ENCODE measurements around the gene ASXL2. TPM values are rescaled to one million over a fixed set of nuclear protein-coding genes. Genes with fewer than 3 reads are reported as not detected.

Gene ASXL2
- polyA plus RNA-seq, 3 donors: 3.6 to 13.4 (median 7.1) TPM

GRCh38 chr2:25881764-25882163, 3.5 kb upstream of the ASXL2 start:
- H3K4me2 ChIP-seq (replicated peaks; ENCODE audit: extremely low read depth, low read length, poor library complexity, severe bottlenecking): no peak overlapping the region
- no peak overlapping the region for H3K27ac ChIP-seq (ENCODE audit: low read depth in 1 of 2, low read length in 2 of 2)
- TF ChIP-seq CTCF (IDR thresholded peaks at IDR 0.05): no peak
- H2AFZ ChIP-seq (ENCODE audit: insufficient read depth, low read depth, low read length, poor library complexity, severe bottlenecking): no peak overlapping the region
- H4K20me1 ChIP-seq (ENCODE audit: insufficient read depth, low read length): peaks cover 6% of the 10 kb centered on the region
- H3K36me3 ChIP-seq (replicated peaks in 1 of 2; ENCODE audit: control insufficient read depth in 1 of 2, insufficient read depth in 2 of 2, low read length in 2 of 2): no peaks in the 10 kb centered on the region
- Mint-ChIP-seq H3K36me3 (no peaks in the 10 kb centered on the region), H3K27ac (no peak overlapping the region), H3K4me1 (peaks cover 11% of the 10 kb centered on the region), H3K4me3 (no peak overlapping the region), H3K27me3 (ENCODE audit: low read depth in 3 of 3) (no peaks in the 10 kb centered on the region), H3K9me3 (no peaks in the 10 kb centered on the region)
- H3K9me3 ChIP-seq (replicated peaks in 1 of 2; ENCODE audit: control insufficient read depth in 1 of 2, insufficient read depth in 1 of 2, low read length in 2 of 2): no peaks in the 10 kb centered on the region
- WGBS (ENCODE audit: insufficient coverage): 100% methylated on average over 2 of the region's 4 CpGs
- peaks cover 9 to 13% of the 10 kb centered on the region in 2 donors for H3K4me1 ChIP-seq (ENCODE audit: control insufficient read depth in 1 of 2, insufficient read depth in 2 of 2, low read length in 2 of 2)
- no peak for DNase-seq
- H3K27me3 ChIP-seq (ENCODE audit: control insufficient read depth in 2 of 2, insufficient read depth in 2 of 2, low read length in 2 of 2): no peaks in the 10 kb centered on the region
- H3K79me2 ChIP-seq (ENCODE audit: insufficient read depth, low read length): peaks cover 13% of the 10 kb centered on the region
- H3K9ac ChIP-seq (ENCODE audit: insufficient read depth, low read length, poor library complexity, severe bottlenecking): no peak overlapping the region
- H3K4me3 ChIP-seq (replicated peaks in 1 of 3; ENCODE audit: low read depth in 2 of 3, low read length in 3 of 3): no peak overlapping the region
- intact Hi-C loops (cut with micrococcal nuclease): no loop called here

- H2AFZ ChIP-seq (ENCODE audit: insufficient read depth, low read depth, low read length, poor library complexity, severe bottlenecking): peak overlapping the region; percentile 89
- Mint-ChIP-seq H3K9me3 (peaks cover 0 to 2% (median 0%) of the 10 kb centered on the region in 7 donors), H3K4me3 (peak overlapping the region in 1 of 2 donors; percentile 97), H3K27me3 (ENCODE audit: low read depth in 3 of 3) (no peaks in the 10 kb centered on the region), H3K27ac (peak overlapping the region in 5 of 7 donors; percentile 92 to 97 (median 96)), H3K4me1 (peaks cover 25% of the 10 kb centered on the region), H3K36me3 (peaks cover 8% of the 10 kb centered on the region in 2 donors)
- no peak for TF ChIP-seq CTCF (IDR thresholded peaks at IDR 0.05)
- H3K9ac ChIP-seq (ENCODE audit: insufficient read depth, low read length, poor library complexity, severe bottlenecking): no peak overlapping the region
- peaks cover 38% of the 10 kb centered on the region for H3K79me2 ChIP-seq (ENCODE audit: insufficient read depth, low read length)
- no peaks in the 10 kb centered on the region for H3K9me3 ChIP-seq (replicated peaks in 1 of 2; ENCODE audit: control insufficient read depth in 1 of 2, insufficient read depth in 1 of 2, low read length in 2 of 2)
- H3K4me3 ChIP-seq (replicated peaks in 1 of 3; ENCODE audit: low read depth in 2 of 3, low read length in 3 of 3): peak overlapping the region in 2 of 3 experiments; percentile 47 to 87
- intact Hi-C loops (cut with micrococcal nuclease): loop anchor here in 1 of 2 donors (10.0 kb wide), 1 partner anchor 906 kb away; the partner anchor contains the start of gene CENPA
- no CpG with 5 or more reads among the region's 5 CpGs for WGBS (ENCODE audit: insufficient coverage)
- peaks cover 32% of the 10 kb centered on the region for H4K20me1 ChIP-seq (ENCODE audit: insufficient read depth, low read length)
- no peaks in the 10 kb centered on the region for H3K27me3 ChIP-seq (ENCODE audit: control insufficient read depth in 2 of 2, insufficient read depth in 2 of 2, low read length in 2 of 2)
- peak overlapping the region in 1 of 2 donors; percentile 95 for H3K27ac ChIP-seq (ENCODE audit: low read depth in 1 of 2, low read length in 2 of 2)
- H3K36me3 ChIP-seq (replicated peaks in 1 of 2; ENCODE audit: control insufficient read depth in 1 of 2, insufficient read depth in 2 of 2, low read length in 2 of 2): peaks cover 2 to 8% of the 10 kb centered on the region in 2 donors
- peak overlapping the region; percentile 76 for H3K4me2 ChIP-seq (replicated peaks; ENCODE audit: extremely low read depth, low read length, poor library complexity, severe bottlenecking)
- no peak for DNase-seq
- H3K4me1 ChIP-seq (ENCODE audit: control insufficient read depth in 1 of 2, insufficient read depth in 2 of 2, low read length in 2 of 2): peaks cover 14 to 26% of the 10 kb centered on the region in 2 donors
These were observed 945 bp upstream of the ASXL2 start for GRCh38 chr2:25879133-25879730.
